B cell (primary cell): ENCODE data around the gene TPCN1. TPM values are rescaled to one million over a fixed set of nuclear protein-coding genes. Genes with fewer than 3 reads are reported as not detected.

Experiments used
- ATAC-seq: fragments of 200-7000 bp; cut with Tn5 transposase; one replicate; pipeline ENCODE4 v1.10.0; 2021; ENCODE audit warnings: low read depth, mild to moderate bottlenecking, moderate number of reproducible peaks, moderate library complexity
- CTCF ChIA-PET: fragments of 350-600 bp; sonication (Branson Sonifier 250); formaldehyde crosslinking; loops from one replicate; lab custom pipeline; 2021; ENCODE audit warnings: antibody characterized with exemption, inconsistent platforms; lab: Charles Lee
- POLR2A ChIA-PET: fragments of 350-600 bp; sonication (Branson Sonifier 250); formaldehyde crosslinking; loops from one replicate; lab custom pipeline; 2021; ENCODE audit warnings: antibody characterized with exemption; lab: Charles Lee
- DNase-seq: peaks from one replicate; pipeline ENCODE4 v3.0.0; 2013
- H2AFZ ChIP-seq: 2 replicates; pipeline ENCODE4 v1.6.1; 2012; ENCODE audit warnings: mild to moderate bottlenecking, low read depth, low read length; ENCODE audit not compliant: insufficient read depth, poor library complexity, severe bottlenecking
- H3K27ac ChIP-seq, 2 donors: 1 replicate in 1 of 2; 2 replicates in 1 of 2; pipeline ENCODE4 v1.5.1; 2012 to 2013; ENCODE audit warnings: low read length in 2 of 2, mild to moderate bottlenecking in 2 of 2, moderate library complexity in 1 of 2
- H3K27me3 ChIP-seq, 4 experiments: fragments of 200-600 bp in 1 of 4; sonication (generic) in 1 of 4; replicated peaks in 1 of 4; 1 replicate in 2 of 4; 2 replicates in 2 of 4; pipeline versions ENCODE4 v1.6.1 to v1.7.0; 2013 to 2016; ENCODE audit warnings: low read length in 3 of 4, mild to moderate bottlenecking in 2 of 4, mixed read lengths in 1 of 4, moderate library complexity in 1 of 4; ENCODE audit not compliant: insufficient read depth in 4 of 4, control insufficient read depth in 3 of 4; ENCODE audit errors: control extremely low read depth in 1 of 4
- H3K36me3 ChIP-seq, 2 experiments: replicated peaks in 1 of 2; 1 replicate in 1 of 2; 2 replicates in 1 of 2; pipeline versions ENCODE4 v1.6.1 to v1.7.1; 2013; ENCODE audit warnings: low read length in 1 of 2; ENCODE audit not compliant: insufficient read depth in 2 of 2, control insufficient read depth in 1 of 2; ENCODE audit errors: control extremely low read depth in 1 of 2, extremely low read depth in 1 of 2
- H3K4me1 ChIP-seq, 2 donors: fragments of 200-600 bp in 1 of 2; sonication (generic) in 1 of 2; 1 replicate in 1 of 2; 2 replicates in 1 of 2; pipeline versions ENCODE4 v1.5.1 to v1.6.1; 2013 to 2017; ENCODE audit warnings: low read length in 2 of 2; ENCODE audit not compliant: control insufficient read depth in 2 of 2, insufficient read depth in 2 of 2
- H3K4me2 ChIP-seq: replicated peaks from 2 replicates; pipeline ENCODE3; 2012; ENCODE audit warnings: mild to moderate bottlenecking, low read depth, low read length; ENCODE audit not compliant: poor library complexity, severe bottlenecking
- H3K4me3 ChIP-seq, 5 experiments: fragments of 200-600 bp in 1 of 5; sonication (generic) in 1 of 5; 1 replicate in 3 of 5; 2 replicates in 2 of 5; pipeline versions ENCODE4 v1.5.1 to v1.7.0; 2011 to 2016; ENCODE audit warnings: low read length in 4 of 5, mild to moderate bottlenecking in 4 of 5, low read depth in 2 of 5, control low read depth in 1 of 5, moderate library complexity in 1 of 5; ENCODE audit not compliant: insufficient read depth in 1 of 5; ENCODE audit errors: control extremely low read depth in 1 of 5, extremely low read depth in 1 of 5
- H3K79me2 ChIP-seq: fragments of 200-600 bp; sonication (generic); one replicate; pipeline ENCODE4 v1.6.0; 2016; ENCODE audit warnings: low read length; ENCODE audit not compliant: control insufficient read depth, insufficient read depth
- H3K9ac ChIP-seq: fragments of 200-600 bp; sonication (generic); 2 replicates; pipeline ENCODE4 v1.6.1; 2017; ENCODE audit warnings: mild to moderate bottlenecking, low read length, moderate library complexity
- H3K9me3 ChIP-seq, 3 donors: one replicate each; pipeline versions ENCODE4 v1.6.1 to v1.7.1; 2013; ENCODE audit warnings: low read length in 2 of 3; ENCODE audit not compliant: control insufficient read depth in 2 of 3, insufficient read depth in 1 of 3; ENCODE audit errors: control extremely low read depth in 1 of 3
- H4K20me1 ChIP-seq: 2 replicates; pipeline ENCODE4 v1.6.0; 2012; ENCODE audit warnings: mild to moderate bottlenecking, low read length; ENCODE audit not compliant: insufficient read depth, control insufficient read depth, poor library complexity, severe bottlenecking
- H3K27ac Mint-ChIP-seq: one replicate; pipeline ENCODE4 v1.8.0; 2021; ENCODE audit warnings: mixed read lengths
- H3K27me3 Mint-ChIP-seq: one replicate; pipeline ENCODE4 v1.8.0; 2021; ENCODE audit warnings: mixed read lengths
- H3K4me1 Mint-ChIP-seq: one replicate; pipeline ENCODE4 v1.8.0; 2021; ENCODE audit warnings: mixed read lengths
- H3K4me3 Mint-ChIP-seq: one replicate; pipeline ENCODE4 v1.8.0; 2021; ENCODE audit warnings: mixed read lengths
- H3K9me3 Mint-ChIP-seq: one replicate; pipeline ENCODE4 v1.8.0; 2022; ENCODE audit warnings: mixed read lengths; ENCODE audit not compliant: insufficient read depth
- CTCF ChIP-seq: fragments of 200-600 bp; IDR thresholded peaks from one replicate; pipeline ENCODE4 v1.8.0; 2022; ENCODE audit warnings: antibody characterized with exemption, mild to moderate bottlenecking
- EZH2 ChIP-seq: IDR thresholded peaks from 2 replicates; pipeline ENCODE4 v1.6.1; 2012; ENCODE audit warnings: borderline replicate concordance, low read depth, mild to moderate bottlenecking, moderate library complexity, low read length; ENCODE audit not compliant: insufficient read depth, poor library complexity, severe bottlenecking
- WGBS: methylation state at CpG from one replicate; pipeline ENCODE4 v1.1.5; 2013; ENCODE audit warnings: missing lambda C conversion rate; ENCODE audit not compliant: insufficient coverage; 5-methylcytosine and 5-hydroxymethylcytosine counted together
- intact Hi-C: fragments of 100-400 bp; cut with micrococcal nuclease; formaldehyde crosslinking; loops from one replicate; pipeline ENCODE4 v1.10.0; 2022
- polyA plus RNA-seq: library from polyadenylated mRNA; depleted of rRNA; stranded (reverse); fragments of >200 nt; gene quantifications from 2 replicates; pipeline ENCODE4 v1.2.3, GENCODE V29; 2012
- total RNA-seq, 2 donors: library from RNA; stranded (reverse); fragments of 120-200 nt in 1 of 2; gene quantifications; 1 replicate in 1 of 2; 2 replicates in 1 of 2; pipeline versions ENCODE4 v1.2.3 to v1.2.4, GENCODE V29; 2013 to 2022

TPCN1 gene
- total and polyA plus RNA-seq, 2 donors (not counting 1 experiment from before 2014, with no cell fraction given): 80.8 to 258 TPM

GRCh38 chr12:113262710-113263109, 41.4 kb downstream of the TPCN1 start:
- Histone ChIP-seq H3K9ac (no peak overlapping the region), H4K20me1 (no peaks in the 10 kb centered on the region), H3K4me3 (no peak overlapping the region), H3K4me1 (peaks cover 17 to 20% of the 10 kb centered on the region in 2 donors), H3K36me3 (peaks cover 5 to 32% of the 10 kb centered on the region in 2 experiments), H2AFZ (no peak overlapping the region), H3K27ac (no peak overlapping the region), H3K4me2 (no peak overlapping the region), H3K79me2 (peaks cover 9% of the 10 kb centered on the region), H3K27me3 (no peaks in the 10 kb centered on the region), H3K9me3 (no peaks in the 10 kb centered on the region)
- no peak for DNase-seq
- TF ChIP-seq CTCF (no peak), EZH2 (no peak)
- POLR2A ChIA-PET: no interaction called here
- H3K4me3 Mint-ChIP-seq: no peak overlapping the region
- no peaks in the 10 kb centered on the region for H3K9me3 Mint-ChIP-seq
- intact Hi-C loops: no loop called here
- H3K27ac Mint-ChIP-seq: no peak overlapping the region
- CTCF ChIA-PET: no interaction called here
- H3K4me1 Mint-ChIP-seq: peaks cover 24% of the 10 kb centered on the region
- no peak for ATAC-seq
- H3K27me3 Mint-ChIP-seq: no peaks in the 10 kb centered on the region

- Mint-ChIP-seq H3K4me1 (peaks cover 23% of the 10 kb centered on the region), H3K27me3 (no peaks in the 10 kb centered on the region), H3K27ac (no peak overlapping the region), H3K9me3 (no peaks in the 10 kb centered on the region), H3K4me3 (no peak overlapping the region)
- 98% methylated on average over 6 of the region's 9 CpGs for WGBS
- Histone ChIP-seq H3K27ac (no peak overlapping the region), H3K27me3 (no peaks in the 10 kb centered on the region), H3K79me2 (peaks cover 6% of the 10 kb centered on the region), H2AFZ (no peak overlapping the region), H3K9me3 (no peaks in the 10 kb centered on the region), H3K36me3 (peaks cover 5 to 40% of the 10 kb centered on the region in 2 experiments), H3K4me3 (no peak overlapping the region), H4K20me1 (no peaks in the 10 kb centered on the region), H3K9ac (no peak overlapping the region), H3K4me2 (no peak overlapping the region), H3K4me1 (peaks cover 17 to 20% of the 10 kb centered on the region in 2 donors)
- intact Hi-C loops: no loop called here
- POLR2A ChIA-PET: no interaction called here
- DNase-seq (no peak), ATAC-seq (no peak)
- no peak for TF ChIP-seq EZH2
- TF ChIP-seq CTCF: no peak
- CTCF ChIA-PET: no interaction called here
Observed at GRCh38 chr12:113263431-113263963, 42.2 kb downstream of the TPCN1 start.
